SHP77 treated with DMSO at 0.1 percent for 48 hours (cell line): ENCODE data around the gene PNMA8C.
"Not testable (repeated sequence)": the region's sequence is repeated elsewhere in the genome, so short reads cannot be mapped to it uniquely, and the experiment has no call there.

Experiments used
- DNase-seq: peaks from one replicate; lab custom pipeline; 2025; lab: John Stamatoyannopoulos, UW

Gene PNMA8C

DNA sequence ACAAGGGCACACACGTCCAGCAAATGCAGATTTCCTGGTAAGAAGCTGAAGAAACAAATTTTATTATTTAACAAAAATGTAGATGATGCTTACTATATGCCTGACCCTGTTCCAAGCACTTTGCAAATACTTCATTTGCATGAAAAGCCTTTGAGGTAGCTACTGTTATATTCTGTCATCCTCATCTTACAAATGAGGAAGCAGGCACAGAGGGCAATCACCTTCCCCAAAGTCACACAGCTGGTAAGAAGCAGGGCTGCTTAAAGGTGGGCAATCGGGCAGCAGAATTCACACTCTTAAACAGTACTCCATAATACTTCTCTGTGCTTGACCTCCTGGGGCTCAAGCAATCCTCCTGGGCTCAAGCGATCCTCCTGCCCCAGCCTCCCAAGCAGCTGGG lies 18.3 kb upstream of the PNMA8C start:
- DNase-seq, result no peak

- DNase-seq, result no peak
Measured at GRCh38 chr19:46446021-46446420, 17.3 kb upstream of the PNMA8C start.

DNA sequence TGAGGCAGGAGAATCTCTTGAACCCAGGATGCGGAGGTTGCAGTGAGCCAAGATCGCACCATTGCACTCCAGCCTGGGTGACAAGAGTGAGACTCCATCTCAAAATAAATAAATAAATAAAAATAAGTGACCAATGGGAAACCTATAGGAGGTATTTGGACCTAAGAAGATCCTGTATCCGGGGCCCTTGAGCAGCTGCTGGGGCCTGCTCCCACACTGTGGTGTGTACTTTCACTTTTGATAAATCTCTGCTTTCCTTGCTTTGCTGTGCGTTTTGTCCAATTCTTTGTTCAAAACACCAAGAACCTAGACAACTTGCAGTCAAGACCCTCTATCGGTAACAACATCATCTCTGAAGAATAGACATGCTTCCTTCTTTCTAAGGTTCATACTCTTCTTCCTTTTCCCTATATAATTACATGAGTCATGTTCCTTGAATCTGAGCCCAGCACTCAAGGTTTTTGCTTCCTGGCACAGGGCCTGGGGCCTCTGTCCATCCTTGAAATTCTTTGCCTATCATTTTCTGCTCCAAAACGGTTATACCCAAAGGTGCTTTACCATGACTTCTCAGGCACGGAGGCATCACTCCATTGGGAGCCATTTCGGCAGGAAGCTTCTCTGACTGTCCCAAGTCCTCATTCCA lies 14.2 kb upstream of the PNMA8C start:
- no peak for DNase-seq

DNA sequence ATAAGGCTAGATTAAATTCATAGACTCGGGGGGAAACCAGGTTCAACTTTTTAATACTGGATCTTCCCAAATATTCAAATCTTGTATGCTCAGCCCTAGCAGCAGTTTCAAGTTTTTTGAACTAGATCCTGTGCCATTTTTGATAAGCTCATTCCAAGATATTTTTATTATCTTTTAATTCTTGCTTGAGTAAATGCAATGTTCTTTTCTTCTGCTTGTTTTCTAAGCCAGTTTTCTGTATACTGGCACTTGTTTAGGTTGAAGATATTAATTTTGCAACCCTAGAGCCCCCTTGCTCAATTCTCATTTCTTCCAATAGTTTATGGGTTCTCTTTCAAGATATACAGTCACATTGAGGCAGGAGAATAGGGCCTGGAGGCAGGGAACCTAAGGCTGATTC lies 13.1 kb upstream of the PNMA8C start:
- DNase-seq, result no peak

GRCh38 chr19:46435689-46436088 lies 7.0 kb upstream of the PNMA8C start:
- not testable (repeated sequence) for DNase-seq

DNA sequence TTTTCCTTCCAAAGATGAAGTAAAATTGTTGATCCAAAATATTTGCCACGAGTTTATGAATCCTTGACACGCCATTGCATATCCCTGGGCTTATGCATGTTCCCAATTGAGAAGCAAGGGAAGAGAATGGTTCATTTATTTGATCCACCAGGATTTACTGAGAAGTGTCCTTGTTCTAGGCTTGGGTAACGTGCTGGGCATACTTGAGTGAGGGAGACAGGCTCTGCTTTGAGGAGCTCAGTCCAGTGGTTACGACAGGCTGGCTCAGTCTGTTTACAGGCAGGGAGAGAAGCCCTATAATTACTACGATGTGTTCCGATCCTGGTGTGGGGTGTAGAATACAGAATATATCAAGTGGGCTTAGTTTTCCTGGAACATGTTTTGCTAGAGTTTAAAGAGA lies 6.3 kb upstream of the PNMA8C start:
- no peak for DNase-seq

GRCh38 chr19:46433470-46433869 lies 4.7 kb upstream of the PNMA8C start:
- DNase-seq, result not testable (repeated sequence)

DNA sequence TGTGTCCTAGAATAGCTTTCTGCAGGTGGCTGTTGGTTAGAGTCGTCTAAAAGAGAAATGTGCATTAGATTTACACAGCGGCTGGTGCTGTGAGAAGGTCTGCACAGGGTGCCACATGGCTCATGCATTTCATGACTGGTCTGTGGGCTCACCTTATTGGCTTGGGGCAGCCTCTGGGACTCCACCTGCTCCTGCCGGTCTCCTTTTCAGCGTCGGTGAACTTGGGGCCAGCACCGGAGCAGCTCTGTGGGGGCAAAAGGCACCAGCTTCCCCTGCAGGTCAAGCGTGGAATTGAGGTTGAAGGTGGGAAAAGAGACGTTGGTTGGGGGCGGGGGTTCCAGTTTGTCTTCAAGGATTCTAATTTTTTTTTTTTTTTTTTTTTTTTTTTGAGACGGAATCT lies 3.1 kb upstream of the PNMA8C start:
- DNase-seq, result no peak

- no peak for DNase-seq
Measured at GRCh38 chr19:46429999-46430398, 1.3 kb upstream of the PNMA8C start.

DNA sequence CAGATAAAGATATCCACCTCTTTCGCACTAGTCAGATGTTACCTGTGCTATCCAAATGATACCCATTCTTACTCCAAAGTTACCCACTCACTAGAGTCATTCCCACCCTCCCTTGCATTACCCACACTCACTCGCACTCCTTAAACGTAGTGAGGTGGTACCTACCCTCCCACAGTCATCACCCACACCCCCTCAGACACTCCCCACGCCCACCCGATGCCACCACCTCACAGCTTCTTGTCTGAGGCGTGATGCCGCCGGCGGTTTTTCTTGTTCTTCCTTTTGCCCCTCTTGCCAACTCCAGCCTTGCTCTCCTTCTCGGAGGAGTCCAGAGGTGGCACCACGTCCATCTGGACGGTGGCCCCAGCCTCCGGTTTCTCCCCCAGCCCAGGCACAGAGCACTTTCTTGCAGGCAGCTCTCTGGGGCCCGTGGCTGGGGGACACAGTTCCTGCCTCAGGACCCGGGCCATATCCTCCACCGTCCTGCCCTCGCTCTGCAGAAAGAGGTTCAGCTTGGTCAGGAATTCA lies 1.2 kb downstream of the PNMA8C start:
- no peak for DNase-seq

DNA sequence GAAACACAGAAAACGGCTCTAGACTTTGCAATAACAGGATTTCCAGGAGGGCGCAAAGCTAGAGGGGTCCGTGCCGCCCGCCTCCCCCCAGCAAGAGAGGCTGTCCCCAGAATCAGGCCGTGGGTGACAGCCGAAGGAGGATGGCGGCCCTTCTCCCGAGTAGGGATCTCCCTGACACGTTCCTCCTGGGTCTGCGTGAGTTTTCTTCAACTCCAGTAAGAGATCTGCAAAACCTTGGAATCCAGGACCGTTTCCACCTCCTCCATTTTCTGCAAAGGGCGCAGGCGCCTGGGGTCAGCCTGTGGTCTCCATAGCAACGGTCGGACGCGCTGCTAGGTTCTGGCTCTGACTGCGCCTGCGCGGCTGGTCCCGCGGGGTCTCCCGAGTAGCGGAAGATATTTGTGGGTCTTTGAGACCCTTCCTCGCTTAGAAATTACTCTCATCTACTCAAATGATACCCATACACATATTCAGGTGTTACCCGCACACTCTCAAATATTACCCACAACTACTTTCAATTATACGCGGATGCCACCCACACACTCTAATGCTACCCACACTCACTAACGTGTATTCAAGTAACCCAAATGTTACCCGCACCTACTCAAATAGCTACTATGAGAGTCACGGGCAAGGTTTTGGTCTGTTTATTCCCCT lies 2.1 kb downstream of the PNMA8C start:
- DNase-seq, result no peak

GRCh38 chr19:46426035-46426505 lies 2.7 kb downstream of the PNMA8C start:
- no peak for DNase-seq

- DNase-seq, result no peak
Measured at GRCh38 chr19:46423188-46423587, 5.5 kb downstream of the PNMA8C start.

- DNase-seq, result no peak
Measured at GRCh38 chr19:46422344-46422743, 6.4 kb downstream of the PNMA8C start.

GRCh38 chr19:46420056-46420455 lies 8.7 kb downstream of the PNMA8C start:
- no peak for DNase-seq

- DNase-seq, result peak; percentile 33
Measured at GRCh38 chr19:46415804-46416709, 12.7 kb downstream of the PNMA8C start.

DNA sequence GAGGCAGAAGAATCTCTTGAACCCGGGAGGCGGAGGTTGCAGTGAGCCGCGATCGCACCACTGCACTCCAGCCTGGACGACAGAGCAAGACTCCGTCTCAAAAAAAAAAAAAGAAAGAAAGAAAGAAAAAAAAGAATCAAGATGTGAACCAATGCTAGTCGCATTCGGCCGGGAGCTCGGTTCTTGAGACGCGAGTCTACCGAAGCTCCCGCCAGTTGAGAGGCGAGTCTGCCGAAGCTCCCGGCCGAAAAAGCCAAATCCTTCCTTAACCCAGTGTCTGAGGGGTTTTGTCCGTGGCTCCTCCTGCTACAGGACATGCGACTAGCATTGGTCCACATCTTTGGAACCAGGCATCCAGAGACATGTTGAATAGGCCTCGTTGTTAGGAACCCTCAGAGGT lies 13.8 kb downstream of the PNMA8C start:
- DNase-seq, result not testable (repeated sequence)

GRCh38 chr19:46413262-46414031 lies 15.3 kb downstream of the PNMA8C start, which contains the start of gene CCDC8:
Gene CCDC8, minus strand, starts transcription at chr19:46413564. Its CDS starts 754 bp downstream, at chr19:46412810.
- DNase-seq, result no peak

DNA sequence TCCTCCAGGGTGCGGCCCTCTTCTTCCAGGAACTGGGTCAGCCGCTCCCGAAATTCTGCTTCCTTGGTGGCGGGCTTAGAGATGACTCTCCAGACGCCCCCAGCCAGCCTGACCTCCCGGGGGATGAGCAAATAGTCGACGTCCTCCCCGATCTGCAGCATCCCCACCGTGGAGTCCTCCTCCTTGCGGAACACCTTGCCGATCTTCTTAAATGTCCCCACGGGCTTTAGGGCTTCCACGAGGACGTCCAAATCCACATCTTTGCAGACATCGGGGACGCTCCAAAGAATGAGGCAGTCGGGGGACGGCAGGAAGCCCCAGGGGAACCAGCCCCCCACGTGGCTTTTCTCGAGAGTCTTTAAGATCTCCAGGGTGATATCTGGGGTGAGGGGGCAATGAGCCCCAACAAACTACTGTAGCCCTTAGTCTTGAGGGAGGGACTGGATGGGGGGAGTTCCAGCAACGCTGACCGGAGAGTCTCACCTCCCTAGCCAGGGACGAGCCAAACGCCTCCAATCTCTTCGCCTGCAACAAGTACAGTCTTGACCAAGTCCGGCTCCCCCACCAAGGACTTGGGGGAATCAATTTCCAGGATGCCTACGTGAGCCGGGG lies 16.0 kb downstream of the PNMA8C start:
- no peak for DNase-seq

DNA sequence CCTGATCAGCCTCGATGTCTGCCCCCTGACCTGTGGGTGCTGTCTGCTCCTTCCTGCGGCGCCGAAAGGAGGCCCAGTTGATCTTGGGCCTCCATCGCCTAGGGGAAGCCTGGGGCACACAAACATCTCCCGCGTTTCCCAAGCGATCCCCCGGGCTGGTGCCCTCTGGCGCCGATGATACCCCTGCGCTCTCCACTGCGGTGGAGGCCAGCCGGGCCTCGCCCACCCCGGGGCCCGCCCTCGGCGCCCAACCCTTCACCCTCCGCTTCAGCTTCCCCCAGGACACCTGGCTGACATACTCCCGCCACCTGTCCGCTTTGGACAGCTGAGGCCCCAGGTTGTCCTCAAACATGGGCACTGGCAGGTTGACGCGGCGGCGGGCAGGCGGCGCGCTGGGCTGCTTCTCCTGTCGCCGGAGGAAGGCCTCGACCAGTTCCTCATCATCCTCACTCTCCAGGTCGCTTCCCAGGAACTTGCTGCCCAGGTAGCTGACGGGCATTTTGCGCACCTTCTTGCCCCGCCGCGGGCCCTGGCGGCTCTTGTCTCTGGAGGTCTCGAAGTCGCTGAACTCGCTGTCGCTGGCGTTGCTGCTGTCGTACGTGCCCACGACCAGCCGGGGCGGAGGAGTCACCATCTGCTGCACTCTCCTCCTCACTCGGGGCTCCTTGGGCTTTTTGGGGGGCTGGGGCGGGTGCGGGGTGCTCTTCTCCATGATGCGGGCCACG lies 16.6 kb downstream of the PNMA8C start:
- DNase-seq, result no peak
